Vein endothelial cell (primary cell): ENCODE measurements around the gene HNMT. TPM values are rescaled to one million over a fixed set of nuclear protein-coding genes. Genes with fewer than 3 reads are reported as not detected.

Source experiments
- total RNA-seq: library from RNA; depleted of rRNA; stranded (reverse); fragments of >200 nt; gene quantifications from 2 replicates; pipeline ENCODE4 v1.2.3, GENCODE V29; 2012

The HNMT gene
- 6.2 and 10.6 TPM in 2 replicates for total RNA-seq

DNA sequence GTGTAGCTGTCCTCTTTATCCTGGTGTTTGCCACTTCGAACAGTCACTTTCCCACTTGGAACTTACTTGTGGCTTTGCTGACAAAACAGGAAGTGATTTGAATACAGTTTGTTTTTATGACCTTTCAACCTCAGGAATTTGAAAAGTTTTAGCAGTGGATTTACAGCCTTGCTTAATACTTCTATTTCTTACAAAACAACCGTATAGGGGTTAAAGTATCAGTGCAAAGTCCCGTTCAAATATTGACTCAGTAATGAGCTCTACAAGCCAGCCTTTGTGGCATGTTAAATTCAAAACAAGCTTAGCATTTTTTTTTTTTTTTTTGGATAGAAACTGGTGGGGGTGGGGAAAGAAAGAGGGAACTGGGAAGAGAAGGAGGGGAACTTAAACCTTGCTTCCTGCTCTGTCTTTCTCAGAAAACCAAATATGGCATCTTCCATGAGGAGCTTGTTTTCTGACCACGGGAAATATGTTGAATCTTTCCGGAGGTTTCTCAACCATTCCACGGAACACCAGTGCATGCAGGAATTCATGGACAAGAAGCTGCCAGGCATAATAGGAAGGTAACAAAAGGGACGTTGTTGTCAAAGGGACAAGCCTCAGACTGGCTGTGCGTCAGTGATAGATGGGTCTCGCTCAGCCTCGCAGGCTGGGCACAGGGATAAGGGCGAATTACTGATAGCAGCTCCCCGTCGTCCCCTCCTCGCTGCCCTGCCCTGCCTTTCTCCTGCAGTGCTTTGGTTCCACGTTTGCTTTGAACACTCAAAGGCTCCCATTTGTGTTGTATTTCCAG lies at the start of gene HNMT:
TSS of gene HNMT (plus strand) at position 408 of the 793 bp plus-strand sequence. CDS start at position 427, 19 bp downstream.

